Stimulated activated CD4-positive, alpha-beta T cell treated with anti-CD3 and anti-CD28 coated beads, Interleukin-4, amount 100 ng/mL, for 4 hours (primary cell): Measurements from ENCODE around the gene ORAI3.
A peak's percentile ranks its signal among the peaks of the same experiment; 100 is the strongest.

ENCODE experiments used
- DNase-seq, 2 experiments: peaks; one replicate each; pipeline ENCODE4 v3.0.0-alpha.2; 2020

ORAI3 gene

GRCh38 chr16:30974348-30974747, 25.5 kb downstream of the ORAI3 start:
- no peak for DNase-seq

GRCh38 chr16:30976486-30976885, 27.6 kb downstream of the ORAI3 start:
- no peak for DNase-seq

GRCh38 chr16:30977502-30977901, 28.6 kb downstream of the ORAI3 start:
- no peak for DNase-seq

- no peak for DNase-seq
These were observed 30.5 kb downstream of the ORAI3 start for GRCh38 chr16:30979170-30980022.

GRCh38 chr16:30980023-30980371, 31.1 kb downstream of the ORAI3 start:
- DNase-seq, result no peak

- no peak for DNase-seq
These were observed 31.6 kb downstream of the ORAI3 start for GRCh38 chr16:30980434-30980833.

DNA sequence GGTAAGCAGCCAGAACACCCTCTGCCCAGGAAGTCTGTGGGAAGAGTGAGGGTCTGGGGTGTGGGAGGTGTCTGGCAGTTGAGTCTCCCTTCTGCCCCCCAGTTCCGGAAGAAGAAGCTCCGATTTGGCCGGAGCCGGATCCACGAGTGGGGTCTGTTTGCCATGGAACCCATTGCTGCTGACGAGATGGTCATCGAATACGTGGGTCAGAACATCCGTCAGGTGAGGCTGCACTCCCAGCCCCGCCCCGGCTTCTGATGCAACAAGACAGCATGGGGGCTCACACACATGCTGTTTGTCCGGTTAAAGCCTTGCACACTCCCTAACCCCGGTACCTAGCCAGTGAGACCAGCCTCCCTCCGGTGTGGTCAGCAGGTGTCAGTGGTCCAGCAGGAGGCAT, 32.1 kb downstream of the ORAI3 start:
- no peak for DNase-seq

DNA sequence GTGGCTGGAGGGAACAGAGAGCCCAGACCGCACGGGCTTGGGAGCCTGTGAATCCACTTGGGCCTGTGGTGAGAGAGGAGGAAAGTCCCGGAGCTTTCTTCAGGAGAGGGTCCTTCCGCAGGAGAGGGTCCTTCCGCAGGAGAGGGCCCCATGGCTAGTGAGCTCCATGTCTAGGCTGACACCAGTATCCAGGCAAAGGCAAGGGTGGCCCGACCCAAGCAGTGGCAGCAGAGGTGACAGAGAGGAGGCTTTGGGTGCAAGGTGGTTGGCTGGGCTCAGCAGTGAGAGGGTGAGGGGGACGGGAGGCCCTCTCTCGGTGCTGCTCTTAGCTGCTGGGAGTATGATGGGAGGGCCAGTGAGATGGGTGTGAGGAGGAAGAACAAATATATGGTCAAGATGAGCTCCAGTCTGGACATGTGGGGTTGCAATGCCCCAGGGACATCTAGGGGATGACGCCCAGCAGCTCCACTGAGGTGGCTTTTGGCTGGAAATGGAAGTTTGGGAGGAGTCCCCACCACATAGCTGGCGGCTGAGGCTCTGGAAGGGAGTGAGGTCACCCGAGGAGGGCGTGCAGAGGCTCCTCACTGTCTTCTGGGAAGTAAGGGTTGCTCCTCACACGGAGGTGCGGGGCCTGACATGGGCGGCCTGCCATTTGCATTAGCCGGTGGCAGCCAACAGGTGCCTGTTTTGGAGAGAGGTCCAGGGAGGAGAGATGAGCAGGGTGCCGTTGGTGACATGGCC, 33.9 kb downstream of the ORAI3 start:
- DNase-seq, result no peak

DNA sequence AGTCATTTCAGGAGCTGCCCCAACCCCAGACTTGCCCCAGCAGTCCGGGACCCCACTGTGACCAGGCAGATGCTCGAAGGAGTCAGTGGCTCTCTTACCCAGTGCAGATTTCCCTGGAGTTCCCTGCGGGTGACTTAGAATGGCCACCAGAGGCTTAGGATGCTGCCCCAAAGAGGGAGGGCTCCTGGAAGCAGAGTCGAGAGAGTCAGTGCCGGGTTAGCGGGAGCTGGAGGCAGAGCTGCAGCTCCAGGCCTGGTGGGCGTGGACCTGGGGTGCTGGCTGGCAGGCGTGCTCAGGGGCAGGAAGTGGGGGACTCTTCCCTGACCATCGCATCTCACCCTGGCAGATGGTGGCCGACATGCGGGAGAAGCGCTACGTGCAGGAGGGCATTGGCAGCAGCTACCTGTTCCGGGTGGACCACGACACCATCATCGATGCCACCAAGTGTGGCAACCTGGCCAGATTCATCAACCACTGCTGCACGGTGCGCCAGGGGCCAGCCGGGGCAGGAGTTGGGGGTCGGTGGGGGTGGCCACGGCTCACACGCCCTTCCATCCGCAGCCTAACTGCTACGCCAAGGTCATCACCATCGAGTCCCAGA, 34.5 kb downstream of the ORAI3 start:
- DNase-seq, result no peak

DNA sequence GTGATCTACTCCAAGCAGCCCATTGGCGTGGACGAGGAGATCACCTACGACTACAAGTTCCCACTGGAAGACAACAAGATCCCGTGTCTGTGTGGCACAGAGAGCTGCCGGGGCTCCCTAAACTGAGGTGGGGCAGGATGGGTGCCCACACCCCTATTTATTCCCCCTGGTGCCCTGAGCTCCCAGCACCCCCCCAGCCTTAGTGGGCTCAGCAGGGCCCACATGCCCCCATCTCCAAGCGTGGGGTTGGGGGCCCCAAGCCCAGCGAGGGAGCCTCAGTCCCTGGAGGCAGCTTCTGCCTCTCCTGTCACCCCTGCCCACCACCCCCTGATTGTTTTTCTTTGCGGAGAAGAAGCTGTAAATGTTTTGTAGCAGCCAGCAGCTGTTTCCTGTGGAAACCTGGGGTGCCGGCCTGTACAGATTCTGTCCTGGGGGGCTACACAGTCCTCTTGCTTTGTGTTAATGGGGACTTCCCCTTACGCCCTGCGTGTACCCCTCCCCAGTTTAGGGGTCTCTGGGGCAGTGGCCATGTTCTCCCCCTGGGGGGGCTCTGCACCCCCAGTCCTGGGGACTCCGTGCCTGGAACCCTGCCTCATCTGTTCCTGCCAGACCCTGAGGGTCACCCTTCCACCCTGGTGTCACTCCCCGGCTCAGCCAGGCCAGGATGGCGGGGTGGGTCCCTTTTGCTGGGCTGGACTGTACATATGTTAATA, 35.2 kb downstream of the ORAI3 start:
- no peak for DNase-seq

GRCh38 chr16:30984669-30985400, 36.0 kb downstream of the ORAI3 start, which contains the start of gene HSD3B7:
Gene HSD3B7, plus strand, starts transcription at chr16:30985207. Its CDS starts 452 bp downstream, at chr16:30985659.
- DNase-seq, result peak; percentile 64 to 85

DNA sequence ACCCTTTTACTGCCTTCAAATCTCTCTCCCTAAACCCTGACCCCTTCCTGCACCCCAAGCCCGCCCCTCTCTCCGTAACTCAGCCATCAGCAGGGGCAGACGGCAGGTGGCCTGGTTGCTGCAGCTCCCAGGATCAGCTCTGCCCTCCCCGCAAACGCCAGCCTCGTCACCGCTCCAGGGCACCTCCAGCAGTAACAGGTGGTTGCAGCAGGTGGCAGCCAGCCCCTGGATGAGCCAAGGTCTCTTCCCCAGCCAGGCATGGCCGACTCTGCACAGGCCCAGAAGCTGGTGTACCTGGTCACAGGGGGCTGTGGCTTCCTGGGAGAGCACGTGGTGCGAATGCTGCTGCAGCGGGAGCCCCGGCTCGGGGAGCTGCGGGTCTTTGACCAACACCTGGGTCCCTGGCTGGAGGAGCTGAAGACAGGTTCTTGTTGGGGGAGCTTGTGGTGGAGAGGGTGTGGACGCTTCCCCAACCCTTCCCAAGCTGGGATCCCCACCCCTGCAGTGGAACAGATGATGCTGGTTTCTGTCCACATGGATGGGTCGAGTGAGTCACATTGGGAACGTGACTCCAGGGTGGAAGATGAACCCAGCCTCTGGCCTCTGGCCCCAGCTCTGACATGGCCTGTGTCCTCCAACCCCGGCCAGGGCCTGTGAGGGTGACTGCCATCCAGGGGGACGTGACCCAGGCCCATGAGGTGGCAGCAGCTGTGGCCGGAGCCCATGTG, 36.7 kb downstream of the ORAI3 start:
- no peak for DNase-seq

GRCh38 chr16:30986129-30986991, 37.5 kb downstream of the ORAI3 start:
- no peak for DNase-seq

DNA sequence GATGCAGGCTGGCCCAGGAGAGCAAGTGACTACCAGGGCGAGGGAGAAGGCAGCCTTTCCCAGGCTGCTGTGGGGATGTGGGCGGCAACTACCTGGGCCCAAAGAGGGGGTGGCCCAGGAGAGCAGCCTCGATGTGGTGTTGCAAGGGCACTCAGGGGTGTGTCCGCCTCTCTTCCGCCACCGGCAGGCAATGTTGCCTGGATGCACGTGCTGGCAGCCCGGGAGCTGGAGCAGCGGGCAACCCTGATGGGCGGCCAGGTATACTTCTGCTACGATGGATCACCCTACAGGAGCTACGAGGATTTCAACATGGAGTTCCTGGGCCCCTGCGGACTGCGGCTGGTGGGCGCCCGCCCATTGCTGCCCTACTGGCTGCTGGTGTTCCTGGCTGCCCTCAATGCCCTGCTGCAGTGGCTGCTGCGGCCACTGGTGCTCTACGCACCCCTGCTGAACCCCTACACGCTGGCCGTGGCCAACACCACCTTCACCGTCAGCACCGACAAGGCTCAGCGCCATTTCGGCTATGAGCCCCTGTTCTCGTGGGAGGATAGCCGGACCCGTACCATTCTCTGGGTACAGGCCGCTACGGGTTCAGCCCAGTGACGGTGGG, 38.8 kb downstream of the ORAI3 start:
- DNase-seq, result no peak

DNA sequence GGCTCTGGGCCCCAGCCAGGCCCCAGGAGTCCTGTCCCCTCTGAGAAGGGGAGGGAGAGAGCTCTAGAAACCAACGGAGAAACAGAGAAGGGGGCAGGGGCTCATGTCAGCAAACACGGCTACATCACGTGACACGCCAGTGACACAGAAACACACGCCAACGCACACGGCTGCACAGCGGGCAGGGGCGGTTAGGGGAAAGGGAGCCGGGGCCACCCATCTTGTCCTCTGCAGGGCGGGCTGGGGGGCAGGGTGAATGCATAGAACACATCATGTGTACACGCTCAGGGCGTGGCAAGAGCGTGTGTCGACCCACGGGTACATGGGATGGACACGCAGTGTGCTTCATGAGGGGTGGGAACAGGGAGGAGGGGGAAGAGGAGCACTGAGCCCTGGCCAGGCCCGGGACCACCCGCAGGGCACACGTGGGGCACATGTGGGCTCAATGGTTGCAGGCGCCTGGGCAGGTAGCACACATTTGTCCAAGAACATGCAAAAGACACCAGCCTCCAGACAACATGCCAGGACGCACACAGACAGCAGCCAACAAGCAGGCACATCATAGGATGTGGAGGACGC, 40.7 kb downstream of the ORAI3 start:
- DNase-seq, result no peak

GRCh38 chr16:30990105-30990504, 41.2 kb downstream of the ORAI3 start:
- DNase-seq, result no peak

DNA sequence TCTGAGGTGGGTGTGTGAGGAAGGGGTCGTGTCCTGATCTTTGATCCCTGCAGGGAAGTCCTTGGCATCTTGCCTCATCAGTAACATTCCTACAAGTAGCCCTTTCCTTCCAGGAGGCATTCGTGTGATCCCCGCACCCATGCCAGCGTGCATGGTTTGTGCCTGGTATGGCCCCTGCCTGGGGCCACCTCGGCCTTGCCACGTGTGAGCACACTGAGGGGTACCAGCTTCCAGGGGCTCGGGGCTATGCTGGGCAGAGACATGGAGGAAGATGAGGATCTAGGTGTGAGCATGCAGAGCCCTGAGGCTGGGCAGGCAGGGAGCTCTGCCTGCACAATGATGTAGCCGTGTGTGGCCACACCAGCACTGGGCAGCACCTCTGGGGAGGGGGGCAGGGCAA, 42.2 kb downstream of the ORAI3 start:
- DNase-seq, result no peak

- DNase-seq, result no peak
These were observed 43.5 kb downstream of the ORAI3 start for GRCh38 chr16:30992276-30992780.

GRCh38 chr16:30992931-30993816, 44.3 kb downstream of the ORAI3 start:
- no peak for DNase-seq
